Measurements from ENCODE around the gene NRP2.

The NRP2 gene

DNA sequence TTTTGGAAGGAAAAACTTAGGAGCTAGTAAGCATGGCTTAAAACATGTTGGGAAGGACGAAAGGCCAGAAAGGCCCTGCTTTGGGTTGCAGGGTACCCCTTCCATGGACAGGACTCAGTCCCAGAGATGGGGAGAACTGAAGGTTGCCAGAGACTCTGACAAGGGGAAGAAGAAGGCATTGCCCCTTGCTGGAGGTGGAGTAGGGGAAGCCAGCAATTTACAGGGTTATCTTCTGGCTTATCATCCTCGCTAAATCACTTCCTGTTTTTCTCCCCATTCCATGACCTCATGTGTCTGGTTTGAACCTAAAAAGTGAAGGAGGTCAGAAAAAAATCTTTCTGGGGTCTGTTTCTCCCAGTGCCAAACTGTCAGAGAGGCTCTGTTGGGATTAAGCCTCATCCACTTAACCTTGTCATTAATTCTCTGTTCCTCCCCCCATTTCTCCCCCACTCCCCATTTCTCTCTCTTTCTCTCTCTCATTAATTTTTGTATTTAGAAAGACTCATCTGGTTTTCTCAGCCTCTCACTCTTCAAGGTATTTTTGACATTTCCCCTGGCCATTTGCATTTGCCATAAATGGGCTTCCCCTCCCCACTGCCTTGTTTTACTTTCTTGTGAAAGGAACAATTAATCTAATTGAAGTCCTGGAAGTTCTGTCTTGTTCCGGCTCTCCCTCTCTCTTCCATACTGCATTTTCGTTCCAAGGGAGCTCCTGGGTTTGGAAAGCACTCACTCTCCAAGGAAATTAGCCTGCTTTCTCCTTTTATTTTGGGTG lies 17.4 kb downstream of the NRP2 start:
- no peak for ATAC-seq
- TF ChIP-seq ISL1 (CRISPR knock-in tag; IDR thresholded peaks at IDR 0.05), result no peak

DNA sequence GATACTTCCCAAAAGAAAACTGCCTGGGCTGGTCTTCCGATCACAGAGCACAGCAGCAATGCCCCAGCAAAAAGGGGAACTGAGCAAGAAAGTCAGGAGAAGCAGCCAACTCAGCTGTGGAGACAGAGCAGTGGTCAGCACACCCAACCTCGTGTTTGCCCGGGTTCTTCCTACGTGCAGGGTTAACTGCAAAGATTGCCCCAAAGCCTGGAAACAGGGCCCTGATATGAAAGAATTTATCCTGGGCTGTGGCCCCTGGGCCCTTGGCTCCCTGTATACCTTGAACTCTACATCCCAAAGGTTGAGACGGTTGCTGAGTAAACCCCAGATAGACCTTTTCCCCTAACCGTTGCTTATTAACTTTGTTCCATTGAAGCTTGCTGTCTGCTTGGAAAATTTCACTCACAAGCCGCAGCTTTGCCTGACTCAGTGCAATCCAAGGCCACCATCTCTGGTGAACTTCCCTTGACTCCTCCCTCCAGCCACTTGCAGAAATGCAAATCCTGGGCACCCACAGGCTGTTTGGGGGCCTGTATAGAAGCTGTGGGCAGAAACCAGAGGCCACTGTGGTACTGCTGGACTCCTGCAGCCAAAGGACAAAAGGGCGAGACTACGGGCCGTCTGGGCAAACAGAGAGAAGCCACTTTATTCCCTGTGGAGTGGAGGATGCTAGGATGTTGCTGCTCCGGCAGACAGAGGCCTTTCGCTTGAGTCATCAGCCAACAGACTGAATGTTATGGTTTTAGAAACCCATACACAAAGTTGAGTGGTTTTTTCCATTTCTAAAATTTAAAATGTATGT lies 18.2 kb downstream of the NRP2 start:
- peak; percentile 82 for ATAC-seq
- TF ChIP-seq ZFP3 (CRISPR knock-in tag; IDR thresholded peaks at IDR 0.05) (peak; percentile 73), PATZ1 (CRISPR knock-in tag; IDR thresholded peaks at IDR 0.05; ENCODE audit: borderline replicate concordance) (no peak), PPARA (CRISPR knock-in tag; IDR thresholded peaks at IDR 0.05; ENCODE audit: borderline replicate concordance) (no peak), CSDC2 (CRISPR knock-in tag; IDR thresholded peaks at IDR 0.05) (0 out of 2 replicates have a peak, but pooled peaks have one; percentile 34), TCF4 (CRISPR knock-in tag; IDR thresholded peaks at IDR 0.05; ENCODE audit: borderline replicate concordance) (no peak), TOX (CRISPR knock-in tag; IDR thresholded peaks at IDR 0.05; ENCODE audit: borderline replicate concordance) (no peak), GLIS3 (CRISPR knock-in tag; IDR thresholded peaks at IDR 0.05) (no peak), ZNF70 (CRISPR knock-in tag; IDR thresholded peaks at IDR 0.05) (no peak)
- TF ChIP-seq, protein P1, sequence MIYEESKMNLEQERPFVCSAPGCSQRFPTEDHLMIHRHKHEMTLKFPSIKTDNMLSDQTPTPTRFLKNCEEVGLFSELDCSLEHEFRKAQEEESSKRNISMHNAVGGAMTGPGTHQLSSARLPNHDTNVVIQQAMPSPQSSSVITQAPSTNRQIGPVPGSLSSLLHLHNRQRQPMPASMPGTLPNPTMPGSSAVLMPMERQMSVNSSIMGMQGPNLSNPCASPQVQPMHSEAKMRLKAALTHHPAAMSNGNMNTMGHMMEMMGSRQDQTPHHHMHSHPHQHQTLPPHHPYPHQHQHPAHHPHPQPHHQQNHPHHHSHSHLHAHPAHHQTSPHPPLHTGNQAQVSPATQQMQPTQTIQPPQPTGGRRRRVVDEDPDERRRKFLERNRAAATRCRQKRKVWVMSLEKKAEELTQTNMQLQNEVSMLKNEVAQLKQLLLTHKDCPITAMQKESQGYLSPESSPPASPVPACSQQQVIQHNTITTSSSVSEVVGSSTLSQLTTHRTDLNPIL (CRISPR knock-in tag; IDR thresholded peaks at IDR 0.05; ENCODE audit: low read depth), result no peak

DNA sequence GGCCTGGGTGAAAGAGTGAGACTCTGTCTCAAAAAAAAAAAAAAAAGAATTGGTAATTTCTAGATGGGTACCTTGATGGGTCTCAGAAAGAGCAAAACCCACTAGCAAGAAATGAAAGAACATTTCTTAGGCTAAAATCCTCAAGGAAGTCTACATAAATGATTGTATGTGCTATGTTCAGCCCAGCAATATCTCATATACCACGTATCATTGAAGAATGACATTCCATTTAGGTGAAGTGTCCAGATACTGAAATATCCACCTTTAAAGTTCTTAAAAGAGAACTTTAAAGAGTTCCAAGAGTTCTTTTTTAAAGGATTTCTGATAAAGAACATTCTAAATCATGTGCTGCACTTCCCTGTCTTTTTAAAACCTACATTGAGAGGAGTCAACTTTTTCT lies 19.2 kb downstream of the NRP2 start:
- peak; percentile 40 for ATAC-seq
- TF ChIP-seq PATZ1 (CRISPR knock-in tag; IDR thresholded peaks at IDR 0.05; ENCODE audit: borderline replicate concordance), result no peak
- no peak for TF ChIP-seq BACH2 (CRISPR knock-in tag; IDR thresholded peaks at IDR 0.05; ENCODE audit: borderline replicate concordance)
- TF ChIP-seq ZFP3 (CRISPR knock-in tag; IDR thresholded peaks at IDR 0.05), result no peak
- TF ChIP-seq ESRRG (CRISPR knock-in tag; IDR thresholded peaks at IDR 0.05), result no peak
- no peak for TF ChIP-seq ZFP30 (CRISPR knock-in tag; IDR thresholded peaks at IDR 0.05)
- TF ChIP-seq ZNF70 (CRISPR knock-in tag; IDR thresholded peaks at IDR 0.05), result no peak
- TF ChIP-seq TOX (CRISPR knock-in tag; IDR thresholded peaks at IDR 0.05; ENCODE audit: borderline replicate concordance), result no peak
- TF ChIP-seq OSR1 (CRISPR knock-in tag; IDR thresholded peaks at IDR 0.05), result no peak
- TF ChIP-seq, protein P2, sequence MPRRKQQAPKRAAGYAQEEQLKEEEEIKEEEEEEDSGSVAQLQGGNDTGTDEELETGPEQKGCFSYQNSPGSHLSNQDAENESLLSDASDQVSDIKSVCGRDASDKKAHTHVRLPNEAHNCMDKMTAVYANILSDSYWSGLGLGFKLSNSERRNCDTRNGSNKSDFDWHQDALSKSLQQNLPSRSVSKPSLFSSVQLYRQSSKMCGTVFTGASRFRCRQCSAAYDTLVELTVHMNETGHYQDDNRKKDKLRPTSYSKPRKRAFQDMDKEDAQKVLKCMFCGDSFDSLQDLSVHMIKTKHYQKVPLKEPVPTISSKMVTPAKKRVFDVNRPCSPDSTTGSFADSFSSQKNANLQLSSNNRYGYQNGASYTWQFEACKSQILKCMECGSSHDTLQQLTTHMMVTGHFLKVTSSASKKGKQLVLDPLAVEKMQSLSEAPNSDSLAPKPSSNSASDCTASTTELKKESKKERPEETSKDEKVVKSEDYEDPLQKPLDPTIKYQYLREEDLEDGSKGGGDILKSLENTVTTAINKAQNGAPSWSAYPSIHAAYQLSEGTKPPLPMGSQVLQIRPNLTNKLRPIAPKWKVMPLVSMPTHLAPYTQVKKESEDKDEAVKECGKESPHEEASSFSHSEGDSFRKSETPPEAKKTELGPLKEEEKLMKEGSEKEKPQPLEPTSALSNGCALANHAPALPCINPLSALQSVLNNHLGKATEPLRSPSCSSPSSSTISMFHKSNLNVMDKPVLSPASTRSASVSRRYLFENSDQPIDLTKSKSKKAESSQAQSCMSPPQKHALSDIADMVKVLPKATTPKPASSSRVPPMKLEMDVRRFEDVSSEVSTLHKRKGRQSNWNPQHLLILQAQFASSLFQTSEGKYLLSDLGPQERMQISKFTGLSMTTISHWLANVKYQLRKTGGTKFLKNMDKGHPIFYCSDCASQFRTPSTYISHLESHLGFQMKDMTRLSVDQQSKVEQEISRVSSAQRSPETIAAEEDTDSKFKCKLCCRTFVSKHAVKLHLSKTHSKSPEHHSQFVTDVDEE (CRISPR knock-in tag; IDR thresholded peaks at IDR 0.05), result no peak
- TF ChIP-seq RARB (CRISPR knock-in tag; IDR thresholded peaks at IDR 0.05), result no peak
- TF ChIP-seq ZC3H10 (CRISPR knock-in tag; IDR thresholded peaks at IDR 0.05), result no peak
- TF ChIP-seq, protein P3, sequence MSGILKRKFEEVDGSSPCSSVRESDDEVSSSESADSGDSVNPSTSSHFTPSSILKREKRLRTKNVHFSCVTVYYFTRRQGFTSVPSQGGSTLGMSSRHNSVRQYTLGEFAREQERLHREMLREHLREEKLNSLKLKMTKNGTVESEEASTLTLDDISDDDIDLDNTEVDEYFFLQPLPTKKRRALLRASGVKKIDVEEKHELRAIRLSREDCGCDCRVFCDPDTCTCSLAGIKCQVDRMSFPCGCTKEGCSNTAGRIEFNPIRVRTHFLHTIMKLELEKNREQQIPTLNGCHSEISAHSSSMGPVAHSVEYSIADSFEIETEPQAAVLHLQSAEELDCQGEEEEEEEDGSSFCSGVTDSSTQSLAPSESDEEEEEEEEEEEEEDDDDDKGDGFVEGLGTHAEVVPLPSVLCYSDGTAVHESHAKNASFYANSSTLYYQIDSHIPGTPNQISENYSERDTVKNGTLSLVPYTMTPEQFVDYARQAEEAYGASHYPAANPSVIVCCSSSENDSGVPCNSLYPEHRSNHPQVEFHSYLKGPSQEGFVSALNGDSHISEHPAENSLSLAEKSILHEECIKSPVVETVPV (CRISPR knock-in tag; IDR thresholded peaks at IDR 0.05), result no peak
